HEK293 (cell line): ENCODE results near the gene RBBP8.

Experiments used
- CTCF ChIA-PET: fragments of 350-600 bp; formaldehyde crosslinking; extraction: SDS; loops from one replicate; lab custom pipeline; 2021; ENCODE audit warnings: antibody characterized with exemption; lab: Yijun Ruan, JAX
- POLR2A ChIA-PET: fragments of 300-600 bp; formaldehyde crosslinking; extraction: SDS; loops from one replicate; lab custom pipeline; 2020; ENCODE audit warnings: antibody characterized with exemption, inconsistent platforms; lab: Yijun Ruan, JAX
- H3K27ac ChIP-seq: fragments of 200-500 bp; sonication (Bioruptor generic); 2 replicates; pipeline ENCODE4 v1.5.1; 2014; ENCODE audit warnings: low read depth, low read length, control low read depth, inconsistent platforms; ENCODE audit errors: extremely low read depth
- H3K36me3 ChIP-seq, 2 experiments: fragments of 200-500 bp in 1 of 2; sonication (Bioruptor generic) in 1 of 2; 1 replicate in 1 of 2; 2 replicates in 1 of 2; pipeline ENCODE4 v1.5.1; 2014 to 2017; ENCODE audit warnings: inconsistent platforms in 2 of 2, low read length in 2 of 2; ENCODE audit not compliant: control insufficient read depth in 2 of 2, insufficient read depth in 1 of 2
- H3K4me1 ChIP-seq: fragments of 200-500 bp; sonication (Bioruptor generic); 2 replicates; pipeline ENCODE4 v1.5.1; 2014; ENCODE audit warnings: mild to moderate bottlenecking, low read length, inconsistent platforms; ENCODE audit not compliant: control insufficient read depth, insufficient read depth
- H3K4me3 ChIP-seq: 2 replicates; pipeline ENCODE4 v1.5.1; 2011; ENCODE audit warnings: low read depth, mild to moderate bottlenecking, control low read depth, low read length, moderate library complexity
- H3K9me3 ChIP-seq: fragments of 200-500 bp; sonication (Bioruptor generic); 2 replicates; pipeline ENCODE4 v1.5.1; 2014; ENCODE audit warnings: low read depth, low read length, inconsistent platforms; ENCODE audit not compliant: control insufficient read depth, insufficient read depth
- BCL11A ChIP-seq: fragments of 450-650 bp; formaldehyde crosslinking; IDR thresholded peaks from 2 replicates; pipeline ENCODE4 v1.5.1; 2016; ENCODE audit warnings: low read depth, missing biosample characterization, missing genetic modification characterization
- BCL6B ChIP-seq: fragments of 450-650 bp; formaldehyde crosslinking; IDR thresholded peaks from 2 replicates; pipeline ENCODE4 v1.5.1; 2017; ENCODE audit warnings: missing biosample characterization, missing genetic modification characterization
- GLIS1 ChIP-seq: fragments of 450-650 bp; formaldehyde crosslinking; IDR thresholded peaks from 2 replicates; pipeline ENCODE4 v1.5.1; 2016; ENCODE audit warnings: missing biosample characterization, missing genetic modification characterization
- IKZF3 ChIP-seq: fragments of 450-650 bp; IDR thresholded peaks from 2 replicates; pipeline ENCODE4 v1.5.0; 2018; ENCODE audit warnings: missing biosample characterization, mild to moderate bottlenecking, missing genetic modification characterization, moderate library complexity
- KLF16 ChIP-seq: fragments of 450-650 bp; formaldehyde crosslinking; IDR thresholded peaks from 2 replicates; pipeline ENCODE4 v1.5.1; 2017; ENCODE audit warnings: missing biosample characterization, missing genetic modification characterization
- KLF17 ChIP-seq: fragments of 450-650 bp; formaldehyde crosslinking; IDR thresholded peaks from 2 replicates; pipeline ENCODE4 v1.5.1; 2016; ENCODE audit warnings: missing biosample characterization, missing genetic modification characterization
- MZF1 ChIP-seq: fragments of 450-650 bp; formaldehyde crosslinking; IDR thresholded peaks from 2 replicates; pipeline ENCODE4 v1.5.1; 2017; ENCODE audit warnings: missing biosample characterization, missing genetic modification characterization, borderline replicate concordance
- PRDM4 ChIP-seq: fragments of 450-650 bp; formaldehyde crosslinking; IDR thresholded peaks from 2 replicates; pipeline ENCODE4 v1.5.1; 2017; ENCODE audit warnings: missing biosample characterization, missing genetic modification characterization
- ZFP69B ChIP-seq: fragments of 450-650 bp; formaldehyde crosslinking; IDR thresholded peaks from 2 replicates; pipeline ENCODE4 v1.5.1; 2016; ENCODE audit warnings: missing biosample characterization, missing genetic modification characterization
- ZNF121 ChIP-seq: fragments of 450-650 bp; formaldehyde crosslinking; IDR thresholded peaks from 2 replicates; pipeline ENCODE4 v1.5.1; 2016; ENCODE audit warnings: missing biosample characterization, missing genetic modification characterization
- ZNF148 ChIP-seq: fragments of 450-650 bp; formaldehyde crosslinking; IDR thresholded peaks from 2 replicates; pipeline ENCODE4 v1.5.0; 2017; ENCODE audit warnings: missing biosample characterization, missing genetic modification characterization, borderline replicate concordance
- ZNF214 ChIP-seq: fragments of 450-650 bp; formaldehyde crosslinking; IDR thresholded peaks from 2 replicates; pipeline ENCODE4 v1.5.1; 2017; ENCODE audit warnings: missing biosample characterization, mild to moderate bottlenecking, missing genetic modification characterization, borderline replicate concordance
- ZNF26 ChIP-seq: fragments of 450-650 bp; formaldehyde crosslinking; IDR thresholded peaks from 2 replicates; pipeline ENCODE4 v1.5.1; 2016; ENCODE audit warnings: missing biosample characterization, missing genetic modification characterization
- ZNF324 ChIP-seq: fragments of 450-650 bp; formaldehyde crosslinking; IDR thresholded peaks from 2 replicates; pipeline ENCODE4 v1.5.1; 2016; ENCODE audit warnings: missing biosample characterization, missing genetic modification characterization
- ZNF423 ChIP-seq: fragments of 450-650 bp; formaldehyde crosslinking; IDR thresholded peaks from 2 replicates; pipeline ENCODE4 v1.5.1; 2016; ENCODE audit warnings: missing biosample characterization, missing genetic modification characterization
- ZNF449 ChIP-seq: fragments of 450-650 bp; formaldehyde crosslinking; IDR thresholded peaks from 2 replicates; pipeline ENCODE4 v1.5.1; 2017; ENCODE audit warnings: missing biosample characterization, mild to moderate bottlenecking, missing genetic modification characterization, moderate library complexity
- ZNF645 ChIP-seq: fragments of 450-650 bp; formaldehyde crosslinking; IDR thresholded peaks from 2 replicates; pipeline ENCODE4; 2016; ENCODE audit warnings: missing biosample characterization, missing genetic modification characterization
- ZNF677 ChIP-seq: fragments of 450-650 bp; IDR thresholded peaks from 2 replicates; pipeline ENCODE4 v1.5.0; 2018; ENCODE audit warnings: missing biosample characterization, mild to moderate bottlenecking, missing genetic modification characterization, moderate library complexity

RBBP8 gene

GRCh38 chr18:23032030-23032582 lies 99.0 kb downstream of the RBBP8 start:
- Histone ChIP-seq H3K36me3 (peaks cover 4 to 15% of the 10 kb centered on the region in 2 experiments; a peak in 2 of 3 replicates), H3K27ac (no peak overlapping the region), H3K9me3 (no peaks in the 10 kb centered on the region), H3K4me3 (no peak overlapping the region), H3K4me1 (no peaks in the 10 kb centered on the region)
- TF ChIP-seq ZNF677 (tag by site-specific recombination), result no peak
- TF ChIP-seq ZFP69B (tag by site-specific recombination), result no peak
- TF ChIP-seq BCL11A (tag by site-specific recombination), result no peak
- no peak for TF ChIP-seq ZNF423 (tag by site-specific recombination)
- no peak for TF ChIP-seq BCL6B (tag by site-specific recombination)
- no peak for TF ChIP-seq ZNF26 (tag by site-specific recombination)
- no peak for TF ChIP-seq ZNF449
- no peak for TF ChIP-seq ZNF324 (tag by site-specific recombination)
- TF ChIP-seq ZNF645, result no peak
- TF ChIP-seq ZNF148, result no peak
- TF ChIP-seq ZNF121, result no peak
- TF ChIP-seq GLIS1, result no peak
- TF ChIP-seq IKZF3, result no peak
- ChIA-PET CTCF (interaction anchor here (0.6 to 2.5 kb wide), 17 partner anchors 8 to 380 kb away, joined by 3 to 15 read pairs (median 6); no protein-coding TSS in a partner anchor), POLR2A (interaction anchor here (0.6 to 0.8 kb wide), 2 partner anchors 26 to 101 kb away, joined by 3 to 5 read pairs; no protein-coding TSS in a partner anchor)

- ChIA-PET POLR2A (interaction anchor here (0.9 kb wide), 1 partner anchor 101 kb away, joined by 4 read pairs; no protein-coding TSS in a partner anchor), CTCF (interaction anchor here (0.6 to 2.3 kb wide), 9 partner anchors 10 to 379 kb away, joined by 3 to 15 read pairs (median 4); no protein-coding TSS in a partner anchor)
- no peak overlapping the region for H3K4me3 ChIP-seq
- no peak for TF ChIP-seq ZNF214 (tag by site-specific recombination)
- TF ChIP-seq KLF16 (tag by site-specific recombination), result no peak
- TF ChIP-seq MZF1, result no peak
- TF ChIP-seq PRDM4 (tag by site-specific recombination), result no peak
- no peak for TF ChIP-seq ZNF26 (tag by site-specific recombination)
- no peak for TF ChIP-seq BCL6B (tag by site-specific recombination)
- no peak for TF ChIP-seq IKZF3
- TF ChIP-seq KLF17 (tag by site-specific recombination), result no peak
Observed at GRCh38 chr18:23033056-23033455, 99.9 kb downstream of the RBBP8 start.

More at GRCh38 chr18:23033056-23033455, 99.9 kb downstream of the RBBP8 start:
- Histone ChIP-seq H3K9me3 (no peaks in the 10 kb centered on the region), H3K4me1 (no peaks in the 10 kb centered on the region), H3K27ac (no peak overlapping the region), H3K36me3 (peaks cover 4 to 8% of the 10 kb centered on the region in 2 experiments; a peak in 2 of 3 replicates)
